ENCODE measurements around the gene DESI2.
"Not testable (repeated sequence)": the region's sequence is repeated elsewhere in the genome, so short reads cannot be mapped to it uniquely, and the experiment has no call there.

Gene DESI2

GRCh38 chr1:244727871-244728474 lies 75.0 kb downstream of the DESI2 start:
- no peaks in the 10 kb centered on the region for H3K4me1 ChIP-seq (ENCODE audit: control insufficient read depth in 1 of 2, insufficient read depth in 2 of 2, low read length in 2 of 2)
- H3K36me3 ChIP-seq (ENCODE audit: control insufficient read depth in 1 of 2, insufficient read depth in 2 of 2, low read length in 2 of 2) = no peaks in the 10 kb centered on the region
- H3K9ac ChIP-seq (ENCODE audit: low read depth in 1 of 2, low read length in 2 of 2) = no peak overlapping the region
- no peak overlapping the region for H3K27ac ChIP-seq (ENCODE audit: low read depth, low read length)
- no peak overlapping the region for H3K4me3 ChIP-seq (ENCODE audit: low read depth in 1 of 2, low read length in 2 of 2)
- H3K27me3 ChIP-seq (ENCODE audit: control insufficient read depth in 1 of 2, insufficient read depth in 2 of 2, low read length in 2 of 2) = no peaks in the 10 kb centered on the region
- H3K9me3 ChIP-seq (ENCODE audit: control insufficient read depth in 1 of 2, low read length in 2 of 2) = no peaks in the 10 kb centered on the region

GRCh38 chr1:244730153-244730933 lies 77.4 kb downstream of the DESI2 start:
- H3K9me3 ChIP-seq (ENCODE audit: control insufficient read depth in 1 of 2, low read length in 2 of 2) = peaks cover 0 to 4% of the 10 kb centered on the region in 2 donors
- peak overlapping the region; percentile 39 to 63 for H3K9ac ChIP-seq (ENCODE audit: low read depth in 1 of 2, low read length in 2 of 2)
- peak overlapping the region; percentile 84 for H3K4me3 ChIP-seq (ENCODE audit: low read depth in 1 of 2, low read length in 2 of 2)
- H3K4me1 ChIP-seq (ENCODE audit: control insufficient read depth in 1 of 2, insufficient read depth in 2 of 2, low read length in 2 of 2) = no peaks in the 10 kb centered on the region
- no peaks in the 10 kb centered on the region for H3K27me3 ChIP-seq (ENCODE audit: control insufficient read depth in 1 of 2, insufficient read depth in 2 of 2, low read length in 2 of 2)
- no peaks in the 10 kb centered on the region for H3K36me3 ChIP-seq (ENCODE audit: control insufficient read depth in 1 of 2, insufficient read depth in 2 of 2, low read length in 2 of 2)
- no peak overlapping the region for H3K27ac ChIP-seq (ENCODE audit: low read depth, low read length)

- Histone ChIP-seq H3K27me3 (ENCODE audit: control insufficient read depth in 1 of 2, insufficient read depth in 2 of 2, low read length in 2 of 2) (no peaks in the 10 kb centered on the region), H3K4me3 (ENCODE audit: low read depth in 1 of 2, low read length in 2 of 2) (peak overlapping the region; percentile 84), H3K4me1 (ENCODE audit: control insufficient read depth in 1 of 2, insufficient read depth in 2 of 2, low read length in 2 of 2) (no peaks in the 10 kb centered on the region), H3K9ac (ENCODE audit: low read depth in 1 of 2, low read length in 2 of 2) (no peak overlapping the region), H3K9me3 (ENCODE audit: control insufficient read depth in 1 of 2, low read length in 2 of 2) (peaks cover 0 to 5% of the 10 kb centered on the region in 2 donors), H3K36me3 (ENCODE audit: control insufficient read depth in 1 of 2, insufficient read depth in 2 of 2, low read length in 2 of 2) (no peaks in the 10 kb centered on the region), H3K27ac (ENCODE audit: low read depth, low read length) (no peak overlapping the region)
These were observed 78.1 kb downstream of the DESI2 start for GRCh38 chr1:244730934-244731434.

GRCh38 chr1:244731651-244732050 lies 78.7 kb downstream of the DESI2 start:
- Histone ChIP-seq H3K4me1 (ENCODE audit: control insufficient read depth in 1 of 2, insufficient read depth in 2 of 2, low read length in 2 of 2) (no peaks in the 10 kb centered on the region), H3K4me3 (ENCODE audit: low read depth in 1 of 2, low read length in 2 of 2) (no peak overlapping the region), H3K27ac (ENCODE audit: low read depth, low read length) (no peak overlapping the region), H3K9me3 (ENCODE audit: control insufficient read depth in 1 of 2, low read length in 2 of 2) (peaks cover 0 to 5% of the 10 kb centered on the region in 2 donors), H3K36me3 (ENCODE audit: control insufficient read depth in 1 of 2, insufficient read depth in 2 of 2, low read length in 2 of 2) (no peaks in the 10 kb centered on the region), H3K9ac (ENCODE audit: low read depth in 1 of 2, low read length in 2 of 2) (no peak overlapping the region), H3K27me3 (ENCODE audit: control insufficient read depth in 1 of 2, insufficient read depth in 2 of 2, low read length in 2 of 2) (no peaks in the 10 kb centered on the region)

GRCh38 chr1:244732851-244733450 lies 80.0 kb downstream of the DESI2 start:
- peaks cover 0 to 5% of the 10 kb centered on the region in 2 donors for H3K9me3 ChIP-seq (ENCODE audit: control insufficient read depth in 1 of 2, low read length in 2 of 2)
- no peak overlapping the region for H3K4me3 ChIP-seq (ENCODE audit: low read depth in 1 of 2, low read length in 2 of 2)
- no peak overlapping the region for H3K9ac ChIP-seq (ENCODE audit: low read depth in 1 of 2, low read length in 2 of 2)
- no peaks in the 10 kb centered on the region for H3K36me3 ChIP-seq (ENCODE audit: control insufficient read depth in 1 of 2, insufficient read depth in 2 of 2, low read length in 2 of 2)
- no peaks in the 10 kb centered on the region for H3K27me3 ChIP-seq (ENCODE audit: control insufficient read depth in 1 of 2, insufficient read depth in 2 of 2, low read length in 2 of 2)
- H3K27ac ChIP-seq (ENCODE audit: low read depth, low read length) = no peak overlapping the region
- H3K4me1 ChIP-seq (ENCODE audit: control insufficient read depth in 1 of 2, insufficient read depth in 2 of 2, low read length in 2 of 2) = no peaks in the 10 kb centered on the region

GRCh38 chr1:244735404-244735803 lies 82.5 kb downstream of the DESI2 start:
- Histone ChIP-seq H3K36me3 (ENCODE audit: control insufficient read depth in 1 of 2, insufficient read depth in 2 of 2, low read length in 2 of 2) (no peaks in the 10 kb centered on the region), H3K4me3 (ENCODE audit: low read depth in 1 of 2, low read length in 2 of 2) (no peak overlapping the region), H3K4me1 (ENCODE audit: control insufficient read depth in 1 of 2, insufficient read depth in 2 of 2, low read length in 2 of 2) (no peaks in the 10 kb centered on the region), H3K27ac (ENCODE audit: low read depth, low read length) (no peak overlapping the region), H3K9ac (ENCODE audit: low read depth in 1 of 2, low read length in 2 of 2) (no peak overlapping the region), H3K27me3 (ENCODE audit: control insufficient read depth in 1 of 2, insufficient read depth in 2 of 2, low read length in 2 of 2) (no peaks in the 10 kb centered on the region), H3K9me3 (ENCODE audit: control insufficient read depth in 1 of 2, low read length in 2 of 2) (peaks cover 0 to 5% of the 10 kb centered on the region in 2 donors)

GRCh38 chr1:244735876-244736561 lies 83.1 kb downstream of the DESI2 start:
- Histone ChIP-seq H3K9ac (ENCODE audit: low read depth in 1 of 2, low read length in 2 of 2) (no peak overlapping the region), H3K27me3 (ENCODE audit: control insufficient read depth in 1 of 2, insufficient read depth in 2 of 2, low read length in 2 of 2) (no peaks in the 10 kb centered on the region), H3K27ac (ENCODE audit: low read depth, low read length) (no peak overlapping the region), H3K4me3 (ENCODE audit: low read depth in 1 of 2, low read length in 2 of 2) (no peak overlapping the region), H3K36me3 (ENCODE audit: control insufficient read depth in 1 of 2, insufficient read depth in 2 of 2, low read length in 2 of 2) (no peaks in the 10 kb centered on the region), H3K9me3 (ENCODE audit: control insufficient read depth in 1 of 2, low read length in 2 of 2) (peaks cover 0 to 5% of the 10 kb centered on the region in 2 donors), H3K4me1 (ENCODE audit: control insufficient read depth in 1 of 2, insufficient read depth in 2 of 2, low read length in 2 of 2) (no peaks in the 10 kb centered on the region)

- not testable (repeated sequence) for H3K9me3 ChIP-seq (ENCODE audit: control insufficient read depth in 1 of 2, low read length in 2 of 2); H3K36me3 ChIP-seq (ENCODE audit: control insufficient read depth in 1 of 2, insufficient read depth in 2 of 2, low read length in 2 of 2); H3K4me3 ChIP-seq (ENCODE audit: low read depth in 1 of 2, low read length in 2 of 2); H3K9ac ChIP-seq (ENCODE audit: low read depth in 1 of 2, low read length in 2 of 2); H3K27me3 ChIP-seq (ENCODE audit: control insufficient read depth in 1 of 2, insufficient read depth in 2 of 2, low read length in 2 of 2); H3K27ac ChIP-seq (ENCODE audit: low read depth, low read length); H3K4me1 ChIP-seq (ENCODE audit: control insufficient read depth in 1 of 2, insufficient read depth in 2 of 2, low read length in 2 of 2)
These were observed 86.2 kb downstream of the DESI2 start for GRCh38 chr1:244739140-244739539.

- not testable (repeated sequence) for H3K4me1 ChIP-seq (ENCODE audit: control insufficient read depth in 1 of 2, insufficient read depth in 2 of 2, low read length in 2 of 2); H3K9me3 ChIP-seq (ENCODE audit: control insufficient read depth in 1 of 2, low read length in 2 of 2); H3K27ac ChIP-seq (ENCODE audit: low read depth, low read length); H3K4me3 ChIP-seq (ENCODE audit: low read depth in 1 of 2, low read length in 2 of 2); H3K36me3 ChIP-seq (ENCODE audit: control insufficient read depth in 1 of 2, insufficient read depth in 2 of 2, low read length in 2 of 2); H3K9ac ChIP-seq (ENCODE audit: low read depth in 1 of 2, low read length in 2 of 2); H3K27me3 ChIP-seq (ENCODE audit: control insufficient read depth in 1 of 2, insufficient read depth in 2 of 2, low read length in 2 of 2)
These were observed 87.2 kb downstream of the DESI2 start for GRCh38 chr1:244740027-244740617.
